Naive thymus-derived CD4-positive, alpha-beta T cell (primary cell): ENCODE results near the gene FAH. TPM values are rescaled to one million over a fixed set of nuclear protein-coding genes. Genes with fewer than 3 reads are reported as not detected.

Source experiments
- ATAC-seq: fragments of 150-1000 bp; cut with Tn5 transposase; 2 replicates; pipeline ENCODE4 v1.10.0; 2021; ENCODE audit warnings: mild to moderate bottlenecking, moderate library complexity
- CTCF ChIA-PET: fragments of 350-600 bp; sonication (Branson Sonifier 250); formaldehyde crosslinking; loops from one replicate; lab custom pipeline; 2021; ENCODE audit warnings: antibody characterized with exemption; lab: Charles Lee
- POLR2A ChIA-PET: fragments of 350-600 bp; sonication (Branson Sonifier 250); formaldehyde crosslinking; loops from one replicate; lab custom pipeline; 2021; ENCODE audit warnings: antibody characterized with exemption, inconsistent platforms; lab: Charles Lee
- DNase-seq, 9 donors: peaks; one replicate each; pipeline versions ENCODE4 v3.0.0 to v3.0.0-alpha.2; 2020 to 2022; ENCODE audit warnings: mixed read lengths in 1 of 9
- H3K27ac ChIP-seq: one replicate; pipeline ENCODE4 v1.7.0; 2013; ENCODE audit warnings: mild to moderate bottlenecking, low read depth, low read length, moderate library complexity
- H3K27me3 ChIP-seq, 2 donors: one replicate each; pipeline ENCODE4 v1.7.0; 2013; ENCODE audit warnings: low read length in 2 of 2, mild to moderate bottlenecking in 2 of 2, moderate library complexity in 2 of 2; ENCODE audit not compliant: control insufficient read depth in 2 of 2, insufficient read depth in 2 of 2
- H3K36me3 ChIP-seq, 3 experiments: 1 replicate in 2 of 3; 2 replicates in 1 of 3; pipeline ENCODE4 v1.7.0; 2013; ENCODE audit warnings: low read length in 3 of 3, mild to moderate bottlenecking in 3 of 3, moderate library complexity in 1 of 3; ENCODE audit not compliant: insufficient read depth in 3 of 3, control insufficient read depth in 2 of 3
- H3K4me1 ChIP-seq, 2 donors: one replicate each; pipeline ENCODE4 v1.7.0; 2013; ENCODE audit warnings: low read length in 2 of 2, mild to moderate bottlenecking in 2 of 2, moderate library complexity in 1 of 2; ENCODE audit not compliant: control insufficient read depth in 2 of 2, insufficient read depth in 2 of 2
- H3K4me3 ChIP-seq: 2 replicates; pipeline ENCODE4 v1.7.0; 2013; ENCODE audit warnings: mild to moderate bottlenecking, low read length
- H3K9me3 ChIP-seq, 3 experiments: 1 replicate in 2 of 3; 2 replicates in 1 of 3; pipeline ENCODE4 v1.7.0; 2013; ENCODE audit warnings: low read length in 3 of 3; ENCODE audit not compliant: control insufficient read depth in 2 of 3
- H3K27ac Mint-ChIP-seq, 9 donors: one replicate each; pipeline ENCODE4 v1.8.0; 2020 to 2022; ENCODE audit warnings: mixed read lengths in 9 of 9, mild to moderate bottlenecking in 8 of 9, moderate library complexity in 5 of 9, inconsistent platforms in 2 of 9
- H3K27me3 Mint-ChIP-seq, 5 donors: one replicate each; pipeline ENCODE4 v1.8.0; 2021 to 2022; ENCODE audit warnings: mixed read lengths in 5 of 5, mild to moderate bottlenecking in 1 of 5
- H3K36me3 Mint-ChIP-seq, 5 donors: one replicate each; pipeline ENCODE4 v1.8.0; 2020 to 2022; ENCODE audit warnings: mixed read lengths in 5 of 5, mild to moderate bottlenecking in 3 of 5, inconsistent platforms in 1 of 5
- H3K4me1 Mint-ChIP-seq, 7 donors: one replicate each; pipeline ENCODE4 v1.8.0; 2020 to 2022; ENCODE audit warnings: mixed read lengths in 7 of 7, mild to moderate bottlenecking in 3 of 7, inconsistent platforms in 1 of 7
- H3K4me3 Mint-ChIP-seq, 10 donors: one replicate each; pipeline ENCODE4 v1.8.0; 2020 to 2022; ENCODE audit warnings: mild to moderate bottlenecking in 10 of 10, mixed read lengths in 10 of 10, moderate library complexity in 6 of 10, inconsistent platforms in 2 of 10
- H3K9me3 Mint-ChIP-seq, 11 donors: one replicate each; pipeline ENCODE4 v1.8.0; 2020 to 2022; ENCODE audit warnings: mixed read lengths in 11 of 11, mild to moderate bottlenecking in 4 of 11, inconsistent platforms in 1 of 11, moderate library complexity in 1 of 11
- intact Hi-C, 2 donors: fragments of 100-400 bp; cut with micrococcal nuclease; formaldehyde crosslinking; loops; one replicate each; pipeline ENCODE4 v1.15.1; 2023
- polyA plus RNA-seq, 2 donors: library from polyadenylated mRNA; unstranded; fragments of 300-500 nt; fragmentation: Illumina TruSeq; gene quantifications; one replicate each; pipeline ENCODE4 v1.2.3, GENCODE V29; 2021
- total RNA-seq, 6 experiments: library from RNA in 5 of 6; stranded (reverse) in 5 of 6; gene quantifications; 1 replicate in 5 of 6; 2 replicates in 1 of 6; pipeline ENCODE4 v1.2.3 and lab custom pipeline; 2021 to 2026

FAH gene
- total and polyA plus RNA-seq, 7 experiments from 2014 or later: 4.8 to 58.3 (median 6.8) TPM

DNA sequence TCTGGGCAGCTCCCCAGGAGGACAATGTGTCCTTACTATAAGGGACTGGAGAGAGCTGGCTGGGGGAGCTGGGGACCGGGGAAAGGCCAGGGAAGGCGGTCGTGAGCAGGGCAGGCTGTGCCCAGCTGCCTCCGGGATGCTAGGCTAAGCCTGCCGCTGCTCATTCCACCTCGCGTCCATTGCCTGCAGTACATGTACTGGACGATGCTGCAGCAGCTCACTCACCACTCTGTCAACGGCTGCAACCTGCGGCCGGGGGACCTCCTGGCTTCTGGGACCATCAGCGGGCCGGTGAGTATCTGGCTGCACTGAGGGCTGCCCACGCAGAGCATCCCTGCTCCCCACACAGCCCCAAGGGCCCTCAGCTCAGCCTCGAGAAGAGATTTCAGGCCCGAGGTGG lies 27.1 kb downstream of the FAH start:
- POLR2A ChIA-PET: no interaction called here
- Mint-ChIP-seq H3K27me3 (no peaks in the 10 kb centered on the region), H3K4me1 (no peaks in the 10 kb centered on the region), H3K4me3 (no peak overlapping the region), H3K27ac (no peak overlapping the region), H3K36me3 (peaks cover 9 to 59% (median 40%) of the 10 kb centered on the region in 5 donors), H3K9me3 (no peaks in the 10 kb centered on the region)
- no peak for DNase-seq
- H3K4me1 ChIP-seq: no peaks in the 10 kb centered on the region
- no peak overlapping the region for H3K27ac ChIP-seq
- H3K4me3 ChIP-seq: no peak overlapping the region
- no peaks in the 10 kb centered on the region for H3K9me3 ChIP-seq
- intact Hi-C loops: no loop called here
- CTCF ChIA-PET: interaction anchor here (0.6 kb wide), 1 partner anchor 799 kb away, joined by 3 read pairs; no protein-coding TSS in a partner anchor
- no peak for ATAC-seq
- H3K27me3 ChIP-seq: no peaks in the 10 kb centered on the region
- H3K36me3 ChIP-seq: peaks cover 0 to 24% (median 0%) of the 10 kb centered on the region in 3 experiments

DNA sequence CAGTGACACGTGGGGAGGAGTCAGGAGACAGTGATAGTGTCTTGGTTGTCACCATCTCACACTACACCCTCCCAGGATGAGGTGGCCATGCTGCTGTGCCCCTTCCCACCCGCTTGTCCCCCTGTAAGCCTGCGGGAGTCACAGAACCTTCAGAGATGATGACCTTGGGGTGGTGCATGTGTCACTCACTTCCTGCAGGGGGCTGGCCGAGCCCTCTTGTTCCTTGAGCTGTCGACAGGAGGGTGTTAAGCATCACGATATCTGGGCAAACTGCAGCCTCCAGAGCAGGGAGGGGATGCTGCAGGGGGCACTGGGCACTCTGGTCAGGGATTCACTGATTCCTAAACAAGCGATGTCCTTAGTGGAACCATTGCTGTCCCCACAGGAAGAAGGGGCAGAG lies 27.7 kb downstream of the FAH start:
- Mint-ChIP-seq H3K27me3 (no peaks in the 10 kb centered on the region), H3K4me1 (no peaks in the 10 kb centered on the region), H3K9me3 (peaks cover 0 to 4% (median 0%) of the 10 kb centered on the region in 11 donors), H3K36me3 (peaks cover 12 to 64% (median 45%) of the 10 kb centered on the region in 5 donors), H3K4me3 (no peak overlapping the region), H3K27ac (no peak overlapping the region)
- ATAC-seq: no peak
- no peak for DNase-seq
- intact Hi-C loops: no loop called here
- no peak overlapping the region for H3K4me3 ChIP-seq
- H3K4me1 ChIP-seq: no peaks in the 10 kb centered on the region
- ChIA-PET CTCF (no interaction called here), POLR2A (no interaction called here)
- peaks cover 0 to 28% (median 0%) of the 10 kb centered on the region in 3 experiments for H3K36me3 ChIP-seq
- H3K27me3 ChIP-seq: no peaks in the 10 kb centered on the region
- no peaks in the 10 kb centered on the region for H3K9me3 ChIP-seq
- no peak overlapping the region for H3K27ac ChIP-seq

DNA sequence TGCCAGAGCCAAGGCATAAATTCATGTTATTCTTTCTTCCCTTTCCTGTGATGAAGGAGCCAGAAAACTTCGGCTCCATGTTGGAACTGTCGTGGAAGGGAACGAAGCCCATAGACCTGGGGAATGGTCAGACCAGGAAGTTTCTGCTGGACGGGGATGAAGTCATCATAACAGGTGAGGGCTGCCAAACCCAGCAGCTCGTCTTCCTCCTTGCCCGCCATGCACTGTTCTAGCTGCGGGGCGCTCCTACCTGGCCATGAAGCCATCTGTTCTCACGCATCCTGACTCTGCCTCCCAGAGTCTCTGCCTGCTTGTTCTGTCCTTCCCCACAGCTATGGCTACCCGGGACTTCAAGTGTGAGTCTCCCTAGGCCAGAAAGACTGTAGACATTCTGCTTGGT lies 28.2 kb downstream of the FAH start:
- ChIA-PET POLR2A (no interaction called here), CTCF (no interaction called here)
- Mint-ChIP-seq H3K27me3 (no peaks in the 10 kb centered on the region), H3K36me3 (peaks cover 14 to 63% (median 47%) of the 10 kb centered on the region in 5 donors), H3K27ac (no peak overlapping the region), H3K9me3 (peaks cover 0 to 4% (median 0%) of the 10 kb centered on the region in 11 donors), H3K4me3 (no peak overlapping the region), H3K4me1 (no peaks in the 10 kb centered on the region)
- H3K4me1 ChIP-seq: no peaks in the 10 kb centered on the region
- H3K36me3 ChIP-seq: peaks cover 0 to 33% (median 4%) of the 10 kb centered on the region in 3 experiments
- no peaks in the 10 kb centered on the region for H3K27me3 ChIP-seq
- DNase-seq (no peak), ATAC-seq (no peak)
- H3K27ac ChIP-seq: no peak overlapping the region
- H3K9me3 ChIP-seq: no peaks in the 10 kb centered on the region
- H3K4me3 ChIP-seq: no peak overlapping the region
- intact Hi-C loops: no loop called here

DNA sequence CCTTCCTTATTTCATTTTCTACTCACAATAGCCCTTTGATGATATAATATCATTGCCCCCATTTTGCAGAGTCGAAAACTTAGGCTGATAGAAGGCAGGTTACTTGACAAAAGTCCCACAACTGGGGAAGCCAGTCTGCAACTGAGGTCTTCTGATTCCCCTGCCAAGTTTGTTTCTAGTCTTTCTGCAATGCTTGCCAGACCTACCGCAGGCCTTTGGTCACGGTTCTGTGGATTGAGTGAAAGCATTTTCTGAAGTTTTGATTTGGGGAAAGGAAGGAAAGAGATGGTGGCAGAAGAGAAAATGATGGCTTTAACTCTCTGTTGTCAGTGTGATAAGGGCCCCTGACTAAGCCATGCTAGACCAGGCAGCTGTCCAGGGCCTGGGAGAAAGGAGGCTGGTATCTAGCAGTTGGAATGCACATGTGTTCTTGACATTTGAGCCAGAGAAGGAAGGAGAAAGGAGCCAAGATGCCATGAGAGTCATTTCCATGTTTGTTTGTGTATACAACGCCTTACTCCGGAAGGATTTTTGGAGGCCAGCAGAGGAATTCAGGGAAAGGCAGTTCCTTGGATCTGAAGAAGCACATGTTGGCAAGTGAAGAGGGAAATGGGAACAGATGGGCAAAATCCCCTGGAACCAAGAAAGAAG lies 29.9 kb downstream of the FAH start:
- POLR2A ChIA-PET: no interaction called here
- DNase-seq (no peak), ATAC-seq (no peak)
- no peaks in the 10 kb centered on the region for H3K4me1 Mint-ChIP-seq
- H3K36me3 Mint-ChIP-seq: peaks cover 19 to 68% (median 56%) of the 10 kb centered on the region in 5 donors
- peaks cover 0 to 9% (median 0%) of the 10 kb centered on the region in 11 donors for H3K9me3 Mint-ChIP-seq
- H3K9me3 ChIP-seq: no peaks in the 10 kb centered on the region
- no peak overlapping the region for H3K4me3 ChIP-seq
- intact Hi-C loops: no loop called here
- H3K36me3 ChIP-seq: peaks cover 0 to 46% (median 5%) of the 10 kb centered on the region in 3 experiments
- H3K27ac ChIP-seq: no peak overlapping the region
- CTCF ChIA-PET: no interaction called here
- no peaks in the 10 kb centered on the region for H3K27me3 ChIP-seq
- H3K27ac Mint-ChIP-seq: peak overlapping the region in 1 of 9 donors; percentile 11
- no peak overlapping the region for H3K4me3 Mint-ChIP-seq
- no peaks in the 10 kb centered on the region for H3K4me1 ChIP-seq
- H3K27me3 Mint-ChIP-seq: no peaks in the 10 kb centered on the region

DNA sequence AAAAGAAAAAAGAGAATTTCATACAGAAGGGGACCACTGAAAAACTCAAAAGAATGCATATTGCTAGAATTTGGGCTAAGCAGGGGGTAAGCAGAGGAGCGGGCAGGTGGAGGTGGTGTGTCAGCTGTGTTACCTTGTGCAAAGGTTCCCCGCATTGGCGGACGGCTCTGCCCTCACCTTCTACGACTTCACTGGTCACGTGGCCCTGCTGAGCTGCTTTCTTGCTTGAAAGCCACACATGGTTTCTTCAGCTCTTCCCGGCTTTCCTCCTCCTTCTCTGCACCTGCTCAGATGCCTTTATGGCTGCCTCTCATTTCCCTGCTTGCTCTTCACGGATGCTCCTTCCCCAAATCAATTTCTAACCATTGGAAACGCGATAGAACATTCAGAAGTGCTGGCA lies 30.5 kb downstream of the FAH start:
- no peak for DNase-seq
- no peaks in the 10 kb centered on the region for H3K4me1 Mint-ChIP-seq
- intact Hi-C loops: no loop called here
- no peaks in the 10 kb centered on the region for H3K27me3 Mint-ChIP-seq
- Histone ChIP-seq H3K4me3 (no peak overlapping the region), H3K4me1 (no peaks in the 10 kb centered on the region), H3K27ac (no peak overlapping the region), H3K9me3 (no peaks in the 10 kb centered on the region), H3K36me3 (peaks cover 0 to 46% (median 5%) of the 10 kb centered on the region in 3 experiments), H3K27me3 (no peaks in the 10 kb centered on the region)
- ChIA-PET POLR2A (no interaction called here), CTCF (no interaction called here)
- no peak for ATAC-seq
- H3K4me3 Mint-ChIP-seq: no peak overlapping the region
- H3K36me3 Mint-ChIP-seq: peaks cover 19 to 72% (median 61%) of the 10 kb centered on the region in 5 donors
- H3K27ac Mint-ChIP-seq: no peak overlapping the region
- H3K9me3 Mint-ChIP-seq: peaks cover 0 to 9% (median 0%) of the 10 kb centered on the region in 11 donors

DNA sequence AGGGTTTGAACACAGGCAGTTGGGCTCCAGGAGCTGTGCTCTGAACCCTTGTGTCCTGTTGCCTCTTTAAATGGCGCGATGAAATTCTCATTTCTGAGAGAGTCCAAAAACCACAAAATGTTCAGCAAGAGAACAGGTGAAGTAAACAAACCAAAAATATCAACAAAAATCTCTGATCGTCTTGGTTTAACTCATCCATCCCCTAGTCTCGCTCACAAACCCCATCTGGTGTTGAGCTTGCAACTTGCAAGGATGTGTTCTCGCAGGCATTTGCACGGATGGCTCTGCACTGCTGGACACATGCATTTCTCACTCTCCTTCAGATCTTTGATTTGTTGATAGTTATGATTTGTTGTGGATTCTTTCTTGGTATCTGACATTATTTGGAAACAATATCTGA lies 31.1 kb downstream of the FAH start:
- H3K9me3 Mint-ChIP-seq: peaks cover 0 to 9% (median 0%) of the 10 kb centered on the region in 11 donors
- ATAC-seq (no peak), DNase-seq (no peak)
- ChIA-PET CTCF (no interaction called here), POLR2A (no interaction called here)
- H3K4me1 ChIP-seq: no peaks in the 10 kb centered on the region
- no peaks in the 10 kb centered on the region for H3K27me3 ChIP-seq
- no peak overlapping the region for H3K4me3 ChIP-seq
- H3K4me3 Mint-ChIP-seq: no peak overlapping the region
- H3K27ac ChIP-seq: no peak overlapping the region
- no peaks in the 10 kb centered on the region for H3K27me3 Mint-ChIP-seq
- no peaks in the 10 kb centered on the region for H3K4me1 Mint-ChIP-seq
- peaks cover 19 to 74% (median 59%) of the 10 kb centered on the region in 5 donors for H3K36me3 Mint-ChIP-seq
- intact Hi-C loops: no loop called here
- no peaks in the 10 kb centered on the region for H3K9me3 ChIP-seq
- no peak overlapping the region for H3K27ac Mint-ChIP-seq
- peaks cover 0 to 46% (median 5%) of the 10 kb centered on the region in 3 experiments for H3K36me3 ChIP-seq

DNA sequence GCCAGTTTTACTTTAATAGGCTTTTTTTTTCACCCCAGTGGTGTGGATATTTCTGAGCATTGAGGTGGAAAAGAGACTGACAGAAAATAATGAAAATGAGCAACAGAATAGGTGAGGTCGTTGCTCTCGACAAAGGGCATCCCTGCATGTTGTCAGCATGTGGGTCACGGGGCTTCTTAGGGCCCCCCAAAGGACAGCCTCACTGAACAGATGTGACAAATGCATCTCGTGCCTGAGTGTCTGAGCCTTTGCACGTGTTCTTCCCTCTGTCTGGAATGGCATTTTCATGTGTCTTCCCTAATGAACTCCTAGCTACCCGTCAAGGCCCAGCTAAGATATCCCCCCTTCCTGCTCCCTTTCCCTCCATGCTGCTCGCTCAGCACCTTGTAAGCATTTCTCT lies 31.8 kb downstream of the FAH start:
- Histone ChIP-seq H3K4me3 (no peak overlapping the region), H3K27me3 (no peaks in the 10 kb centered on the region), H3K27ac (no peak overlapping the region), H3K4me1 (no peaks in the 10 kb centered on the region), H3K36me3 (peaks cover 0 to 46% (median 5%) of the 10 kb centered on the region in 3 experiments), H3K9me3 (no peaks in the 10 kb centered on the region)
- Mint-ChIP-seq H3K9me3 (peaks cover 0 to 9% (median 0%) of the 10 kb centered on the region in 11 donors), H3K36me3 (peaks cover 19 to 74% (median 56%) of the 10 kb centered on the region in 5 donors), H3K27me3 (no peaks in the 10 kb centered on the region), H3K27ac (no peak overlapping the region), H3K4me1 (no peaks in the 10 kb centered on the region), H3K4me3 (no peak overlapping the region)
- POLR2A ChIA-PET: no interaction called here
- no peak for ATAC-seq
- intact Hi-C loops: no loop called here
- CTCF ChIA-PET: no interaction called here
- no peak for DNase-seq
